Left ventricle myocardium inferior (tissue), 1 donor: Measurements from ENCODE around the gene RHOF. TPM values are rescaled to one million over a fixed set of nuclear protein-coding genes. Genes with fewer than 3 reads are reported as not detected.

Source experiments
- DNase-seq: peaks from one replicate; pipeline ENCODE4 v3.0.0-alpha.2; 2020
- H3K27ac ChIP-seq: fragments of 200-600 bp; replicated peaks from 2 replicates; pipeline ENCODE4 v1.8.0; 2021
- H3K27me3 ChIP-seq: fragments of 200-600 bp; 2 replicates; pipeline ENCODE4 v1.8.0; 2021; ENCODE audit warnings: low read depth
- H3K36me3 ChIP-seq: fragments of 200-600 bp; 2 replicates; pipeline ENCODE4 v1.8.0; 2021
- H3K4me1 ChIP-seq: fragments of 200-600 bp; 2 replicates; pipeline ENCODE4 v1.8.0; 2021
- H3K4me3 ChIP-seq: fragments of 200-600 bp; 2 replicates; pipeline ENCODE4 v1.8.0; 2021; ENCODE audit warnings: mild to moderate bottlenecking, moderate library complexity
- H3K9me3 ChIP-seq: fragments of 200-600 bp; replicated peaks from 2 replicates; pipeline ENCODE4 v1.8.0; 2021
- CTCF ChIP-seq: fragments of 200-600 bp; IDR thresholded peaks from 2 replicates; pipeline ENCODE4 v1.8.0; 2021; ENCODE audit warnings: antibody characterized with exemption, mild to moderate bottlenecking, borderline replicate concordance
- intact Hi-C: fragments of 100-400 bp; cut with micrococcal nuclease; formaldehyde crosslinking; loops from one replicate; pipeline ENCODE4 v1.11.0; 2022
- total RNA-seq: library from RNA; stranded (reverse); fragmentation: NEBNext Ultra II Directional; extraction: Animal tissue kit (Norgen Biotek cat#: 25700); gene quantifications from one replicate; pipeline ENCODE4 v1.2.1, GENCODE V29; 2021
- donor health status: DM: no; HTN: yes; CAD: no; lungs with severe emphysema.

RHOF gene
- total RNA-seq, 1 donor from 2014 or later = 44.3 TPM

GRCh38 chr12:121831571-121832245 is 38.2 kb upstream of the RHOF start:
- no peaks in the 10 kb centered on the region for H3K27me3 ChIP-seq
- H3K27ac ChIP-seq = no peak overlapping the region
- no peak for TF ChIP-seq CTCF
- H3K36me3 ChIP-seq = peaks cover 54% of the 10 kb centered on the region
- H3K4me3 ChIP-seq = no peak overlapping the region
- H3K4me1 ChIP-seq = peaks cover 16% of the 10 kb centered on the region
- no peak for DNase-seq
- H3K9me3 ChIP-seq = no peaks in the 10 kb centered on the region
- intact Hi-C loops = no loop called here

DNA sequence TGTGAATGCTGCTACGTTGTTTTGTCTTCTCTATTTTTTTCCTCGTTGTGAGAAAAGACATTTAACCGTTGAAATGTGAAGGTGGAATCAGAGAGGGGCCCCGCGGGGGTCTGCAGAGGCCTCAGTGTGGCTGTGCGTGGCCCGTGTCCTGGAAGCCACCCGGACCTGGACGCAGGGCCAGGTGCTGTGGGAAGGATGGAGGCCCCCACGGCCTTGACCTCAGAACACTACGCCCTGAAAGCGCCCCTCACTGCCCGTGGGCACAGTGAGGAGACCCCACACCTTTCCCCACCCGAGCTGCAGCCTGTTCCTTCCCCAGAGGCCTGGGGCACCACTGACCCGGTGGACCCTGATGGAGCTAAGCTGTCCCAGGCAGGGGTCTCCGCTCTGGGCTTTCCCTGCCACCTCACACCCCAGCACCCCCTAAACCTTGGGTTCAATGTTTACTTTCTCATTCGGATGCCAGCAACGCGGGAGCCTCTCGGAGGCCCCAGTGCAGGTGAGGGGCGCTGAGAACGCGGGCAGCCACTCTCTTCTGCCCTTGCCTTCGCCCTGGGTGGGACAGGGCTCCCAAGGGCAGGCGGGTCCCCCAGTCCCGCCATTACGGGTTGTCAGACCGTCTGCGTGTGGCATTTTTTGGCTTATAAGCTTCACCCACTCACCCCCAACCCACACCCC is 37.2 kb upstream of the RHOF start:
- H3K4me3 ChIP-seq = no peak overlapping the region
- no peak for TF ChIP-seq CTCF

DNA sequence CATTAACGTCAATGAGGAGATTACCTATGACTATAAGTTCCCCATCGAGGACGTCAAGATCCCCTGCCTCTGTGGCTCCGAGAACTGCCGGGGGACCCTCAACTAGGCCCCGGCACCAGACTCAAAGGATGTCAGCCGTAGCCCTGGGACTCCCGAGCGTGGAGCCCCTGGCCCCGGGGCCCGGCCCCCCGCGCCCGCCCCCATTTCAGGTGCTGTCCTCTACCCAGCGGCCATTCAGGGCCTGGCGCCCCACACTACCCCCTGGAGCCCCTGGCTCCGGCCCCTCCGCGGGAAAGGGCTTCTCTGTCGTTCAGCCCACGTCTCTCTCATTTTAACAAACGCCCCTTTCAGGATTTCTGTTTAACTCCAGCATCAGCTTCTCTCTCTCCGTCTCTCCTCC is 36.6 kb upstream of the RHOF start:
- no peak for DNase-seq

More for the DNA sequence above, 37.2 kb upstream of the RHOF start:
- Histone ChIP-seq H3K27me3 (no peaks in the 10 kb centered on the region), H3K9me3 (no peaks in the 10 kb centered on the region), H3K27ac (no peak overlapping the region), H3K4me1 (peaks cover 16% of the 10 kb centered on the region), H3K36me3 (peaks cover 59% of the 10 kb centered on the region)
- intact Hi-C loops = no loop called here
- no peak for DNase-seq

DNA sequence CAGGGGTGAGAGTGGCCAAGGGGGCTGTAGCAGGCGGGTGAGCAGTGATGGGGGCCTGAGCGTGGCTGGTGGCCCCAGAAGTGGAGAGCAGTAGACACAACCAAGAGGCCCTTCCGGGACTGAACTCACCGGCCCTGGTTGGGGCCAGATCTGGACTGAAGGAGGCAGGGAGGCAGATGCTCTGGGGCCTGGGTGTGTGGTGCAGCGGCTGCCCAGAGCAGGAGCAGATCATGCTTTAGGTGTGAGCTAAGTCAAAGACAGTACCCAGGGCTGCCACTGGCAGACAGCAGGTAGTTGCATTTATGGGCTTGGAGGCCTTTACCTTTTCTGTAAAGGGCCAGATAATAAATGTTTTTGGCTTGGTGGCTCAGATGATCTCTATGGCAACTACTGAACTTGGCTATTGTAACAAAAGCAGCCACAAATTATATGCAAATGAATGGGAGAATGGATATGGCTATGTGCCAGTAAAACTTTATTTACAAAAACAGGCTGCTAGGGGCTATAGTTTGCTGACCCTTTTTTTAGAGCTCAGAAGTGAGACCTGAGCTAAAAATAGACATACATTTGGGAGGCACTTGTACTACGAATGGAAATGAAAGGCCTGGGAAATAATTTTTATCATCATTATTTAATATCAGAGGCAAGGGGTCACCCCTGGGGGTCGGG is 35.9 kb upstream of the RHOF start:
- DNase-seq = no peak
- Histone ChIP-seq H3K36me3 (peaks cover 59% of the 10 kb centered on the region), H3K4me3 (no peak overlapping the region), H3K27ac (peak overlapping the region; percentile 39), H3K27me3 (no peaks in the 10 kb centered on the region), H3K9me3 (no peaks in the 10 kb centered on the region), H3K4me1 (peaks cover 22% of the 10 kb centered on the region)
- TF ChIP-seq CTCF = peak; percentile 9
- intact Hi-C loops = no loop called here

More for the DNA sequence above, 36.6 kb upstream of the RHOF start:
- Histone ChIP-seq H3K4me3 (no peak overlapping the region), H3K4me1 (peaks cover 22% of the 10 kb centered on the region), H3K27ac (peak overlapping the region; percentile 39), H3K9me3 (no peaks in the 10 kb centered on the region), H3K27me3 (no peaks in the 10 kb centered on the region), H3K36me3 (peaks cover 59% of the 10 kb centered on the region)
- intact Hi-C loops = no loop called here
- no peak for TF ChIP-seq CTCF

DNA sequence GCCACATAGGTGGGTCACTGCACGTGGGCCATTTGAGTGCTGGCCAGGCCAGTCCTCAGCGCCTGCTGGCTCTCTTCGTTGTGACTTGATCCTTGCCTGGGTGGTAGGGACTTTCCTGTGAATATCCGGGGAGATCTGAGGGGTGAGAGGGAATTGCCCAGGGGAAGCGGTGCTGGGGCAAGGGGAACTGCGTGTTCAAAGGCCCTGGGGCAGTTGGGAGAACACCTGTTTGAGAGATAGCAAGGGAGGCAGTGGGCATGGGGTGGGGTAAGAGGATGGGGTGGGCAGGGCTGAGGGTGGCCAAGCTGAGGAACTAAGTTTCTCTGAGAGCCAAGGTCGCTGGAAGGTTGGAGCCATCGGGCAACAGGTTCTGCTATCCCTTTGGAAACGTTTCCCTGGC is 35.3 kb upstream of the RHOF start:
- no peak for TF ChIP-seq CTCF
- H3K27me3 ChIP-seq = no peaks in the 10 kb centered on the region
- no peak overlapping the region for H3K27ac ChIP-seq
- H3K9me3 ChIP-seq = no peaks in the 10 kb centered on the region
- peaks cover 22% of the 10 kb centered on the region for H3K4me1 ChIP-seq
- peaks cover 65% of the 10 kb centered on the region for H3K36me3 ChIP-seq
- intact Hi-C loops = no loop called here
- H3K4me3 ChIP-seq = no peak overlapping the region
- DNase-seq = no peak
